HepG2 (cell line): ENCODE measurements around the gene CYP27B1. TPM values are rescaled to one million over a fixed set of nuclear protein-coding genes. Genes with fewer than 3 reads are reported as not detected.

Source experiments
- ATAC-seq: fragments of 200-7000 bp; cut with Tn5 transposase; 3 replicates; pipeline ENCODE4 v1.9.1; 2020; ENCODE audit warnings: mild to moderate bottlenecking, moderate library complexity
- BruUV-seq: library from RNA; stranded (reverse); fragments of 400-500 nt; replicated peaks from 2 replicates; lab custom pipeline; 2021; lab: Mats Ljungman, UMichigan
- CTCF ChIA-PET: fragments of 300-600 bp; formaldehyde crosslinking; extraction: SDS; loops from one replicate; lab custom pipeline; 2021; ENCODE audit warnings: low total read pairs, inconsistent platforms, low intra/inter-chr PET ratio; lab: Yijun Ruan, JAX
- POLR2A ChIA-PET: fragments of 350-600 bp; sonication (Branson Sonifier 250); formaldehyde crosslinking; loops from one replicate; lab custom pipeline; 2020; ENCODE audit warnings: antibody characterized with exemption, inconsistent platforms; lab: Yijun Ruan, JAX
- DNase-seq: peaks from one replicate; pipeline ENCODE4 v3.0.0-alpha.2; 2015; ENCODE audit warnings: low spot score
- FAIRE-seq: peaks from 3 replicates; lab custom pipeline; 2011; peaks lifted over from hg19 to GRCh38; lab: Jason Lieb, UNC
- H2AFZ ChIP-seq: one replicate; pipeline ENCODE4 v1.6.1; 2011; ENCODE audit warnings: low read length, inconsistent platforms
- H3K27ac ChIP-seq: fragments of 300-600 bp; 3 replicates; pipeline ENCODE4 v1.8.0; 2011; ENCODE audit warnings: mixed run types, mild to moderate bottlenecking, mixed read lengths, low read length, inconsistent platforms; ENCODE audit not compliant: insufficient read depth; ENCODE audit errors: extremely low read length
- H3K27me3 ChIP-seq, 2 experiments: fragments of 200-600 bp in 1 of 2; 2 replicates in 1 of 2; 3 replicates in 1 of 2; pipeline versions ENCODE4 v1.6.0 to v1.8.0; 2011; ENCODE audit warnings: low read length in 2 of 2, mild to moderate bottlenecking in 2 of 2, moderate library complexity in 2 of 2, inconsistent platforms in 1 of 2; ENCODE audit not compliant: insufficient read depth in 2 of 2, control insufficient read depth in 1 of 2
- H3K36me3 ChIP-seq, 2 experiments: fragments of 200-600 bp in 1 of 2; replicated peaks in 1 of 2; 2 replicates in 1 of 2; 3 replicates in 1 of 2; pipeline versions ENCODE4 v1.5.1 to v1.8.0; 2011; ENCODE audit warnings: low read length in 2 of 2, inconsistent platforms in 1 of 2; ENCODE audit not compliant: insufficient read depth in 2 of 2, control insufficient read depth in 1 of 2
- H3K4me1 ChIP-seq: 2 replicates; pipeline ENCODE4 v1.5.1; 2012; ENCODE audit warnings: low read length, inconsistent platforms; ENCODE audit not compliant: insufficient read depth
- H3K4me2 ChIP-seq: 2 replicates; pipeline ENCODE4 v1.6.0; 2011; ENCODE audit warnings: low read depth, low read length, inconsistent platforms
- H3K4me3 ChIP-seq, 3 experiments: fragments of 200-600 bp in 1 of 3; sonication (generic), shearing (Covaris generic) in 1 of 3; replicated peaks in 1 of 3; 2 replicates each; pipeline ENCODE4 v1.5.1; 2011 to 2016; ENCODE audit warnings: low read length in 3 of 3, inconsistent platforms in 2 of 3, low read depth in 2 of 3, mild to moderate bottlenecking in 2 of 3, control low read depth in 1 of 3, mixed read lengths in 1 of 3; ENCODE audit not compliant: insufficient read depth in 1 of 3
- H3K79me2 ChIP-seq: one replicate; pipeline ENCODE4 v1.6.1; 2011; ENCODE audit warnings: low read length, inconsistent platforms; ENCODE audit not compliant: insufficient read depth
- H3K9ac ChIP-seq: 2 replicates; pipeline ENCODE4 v1.6.0; 2011; ENCODE audit warnings: mild to moderate bottlenecking, low read depth, low read length, inconsistent platforms; ENCODE audit not compliant: insufficient read depth
- H3K9me3 ChIP-seq: 2 replicates; pipeline ENCODE4 v1.5.1; 2012; ENCODE audit warnings: mild to moderate bottlenecking, low read length
- H4K20me1 ChIP-seq: 2 replicates; pipeline ENCODE4 v1.6.0; 2011; ENCODE audit warnings: inconsistent platforms, mild to moderate bottlenecking, low read length, moderate library complexity; ENCODE audit not compliant: insufficient read depth
- ATF3 ChIP-seq: sonication (generic); formaldehyde crosslinking; IDR thresholded peaks from 2 replicates; pipeline ENCODE4 v1.4.0; 2020; ENCODE audit warnings: missing genetic modification reagents
- EHMT2 ChIP-seq: fragments of 200-600 bp; sonication (generic); IDR thresholded peaks from 2 replicates; pipeline ENCODE4 v1.7.0; 2017; ENCODE audit warnings: antibody characterized with exemption, low read depth, low read length, borderline replicate concordance
- MXD4 ChIP-seq: IDR thresholded peaks from 2 replicates; pipeline ENCODE4 v1.6.1; 2016; ENCODE audit warnings: mild to moderate bottlenecking, missing biosample characterization, missing genetic modification reagents
- RFXAP ChIP-seq: sonication (generic); formaldehyde crosslinking; IDR thresholded peaks from 2 replicates; pipeline ENCODE4 v1.4.0; 2020; ENCODE audit warnings: missing genetic modification reagents, borderline replicate concordance
- SKIL ChIP-seq: sonication (generic); formaldehyde crosslinking; IDR thresholded peaks from 2 replicates; pipeline ENCODE4 v1.8.0; 2022; ENCODE audit warnings: missing genetic modification reagents, mild to moderate bottlenecking, moderate library complexity, borderline replicate concordance
- ZNF232 ChIP-seq: sonication (generic); formaldehyde crosslinking; IDR thresholded peaks from 2 replicates; pipeline ENCODE4 v1.4.0; 2020; ENCODE audit warnings: missing genetic modification reagents, borderline replicate concordance
- ZNF432 ChIP-seq: sonication (generic); formaldehyde crosslinking; IDR thresholded peaks from 2 replicates; pipeline ENCODE4 v1.5.0; 2020; ENCODE audit warnings: missing genetic modification reagents, mild to moderate bottlenecking, borderline replicate concordance
- ZNF569 ChIP-seq: sonication (generic); formaldehyde crosslinking; IDR thresholded peaks from 2 replicates; pipeline ENCODE4 v1.5.0; 2020; ENCODE audit warnings: mild to moderate bottlenecking, missing genetic modification reagents, moderate library complexity, borderline replicate concordance
- WGBS: methylation state at CpG from one replicate; pipeline ENCODE4 v1.1.6; 2017; ENCODE audit warnings: low lambda C conversion rate; 5-methylcytosine and 5-hydroxymethylcytosine counted together
- in situ Hi-C: cut with HindIII; loops from 2 replicates; pipeline ENCODE4 v1.10.0; 2017; ENCODE audit warnings: low pct_unique_long_range_greater_than_20kb; ENCODE audit not compliant: extremely low pct_ligation_motif_present
- intact Hi-C: fragments of 100-400 bp; cut with micrococcal nuclease; formaldehyde crosslinking; loops from one replicate; pipeline ENCODE4 v1.10.0; 2022; ENCODE audit not compliant: unreplicated experiment
- polyA plus RNA-seq, 8 experiments: library from polyadenylated mRNA; depleted of rRNA in 3 of 8; stranded (reverse) in 7 of 8; unstranded in 1 of 8; fragments of >200 nt; fragmentation: Illumina TruSeq in 4 of 8; extraction: Trizol in 4 of 8; gene quantifications; 2 replicates each; pipeline versions ENCODE4 v1.2.1 to v1.2.3, GENCODE V29; 2011 to 2016; ENCODE audit warnings: low read depth in 4 of 8, missing spikeins in 1 of 8, mixed read lengths in 1 of 8; ENCODE audit not compliant: insufficient read depth in 1 of 8
- total RNA-seq, 5 experiments: library from RNA; depleted of rRNA; stranded (reverse); fragments of >200 nt; fragmentation: Illumina TruSeq; extraction: Trizol; gene quantifications; 2 replicates each; pipeline ENCODE4 v1.2.3, GENCODE V29; 2016; ENCODE audit warnings: low read depth in 1 of 5
- TF ChIP-seq, protein P1 (sequence below): IDR thresholded peaks from 2 replicates; pipeline ENCODE4 v1.6.1; 2016; ENCODE audit warnings: mild to moderate bottlenecking
- TF ChIP-seq, protein P2 (sequence below): sonication (generic); formaldehyde crosslinking; IDR thresholded peaks from 2 replicates; pipeline ENCODE4 v1.4.0; 2020; ENCODE audit warnings: missing genetic modification reagents

CYP27B1 gene
- total and polyA plus RNA-seq, 2 of the 13 experiments (the other 11 are each of a cell fraction or from before 2014, with no cell fraction given) = 2.3 to 3.0 TPM

- intact Hi-C loops = no loop called here
Measured at GRCh38 chr12:57809425-57809824, 42.5 kb upstream of the CYP27B1 start.

More at GRCh38 chr12:57809425-57809824, 42.5 kb upstream of the CYP27B1 start:
- Histone ChIP-seq H3K27me3 (no peaks in the 10 kb centered on the region), H3K27ac (no peak overlapping the region), H3K9ac (no peak overlapping the region), H3K9me3 (no peaks in the 10 kb centered on the region), H3K79me2 (no peaks in the 10 kb centered on the region), H3K36me3 (peaks cover 0 to 3% of the 10 kb centered on the region in 2 experiments; a peak in 2 of 5 replicates), H3K4me2 (no peak overlapping the region), H2AFZ (no peak overlapping the region), H4K20me1 (no peaks in the 10 kb centered on the region), H3K4me1 (peaks cover 24% of the 10 kb centered on the region), H3K4me3 (no peak overlapping the region)
- no peak for ATAC-seq
- no peak for TF ChIP-seq MXD4 (CRISPR knock-in tag)
- TF ChIP-seq EHMT2 = no peak
- no peak for TF ChIP-seq SKIL
- no peak for TF ChIP-seq RFXAP (CRISPR knock-in tag)
- TF ChIP-seq ATF3 (CRISPR knock-in tag) = no peak
- TF ChIP-seq ZNF232 (CRISPR knock-in tag) = no peak
- no peak for TF ChIP-seq ZNF432 (CRISPR knock-in tag)
- TF ChIP-seq, protein P1, sequence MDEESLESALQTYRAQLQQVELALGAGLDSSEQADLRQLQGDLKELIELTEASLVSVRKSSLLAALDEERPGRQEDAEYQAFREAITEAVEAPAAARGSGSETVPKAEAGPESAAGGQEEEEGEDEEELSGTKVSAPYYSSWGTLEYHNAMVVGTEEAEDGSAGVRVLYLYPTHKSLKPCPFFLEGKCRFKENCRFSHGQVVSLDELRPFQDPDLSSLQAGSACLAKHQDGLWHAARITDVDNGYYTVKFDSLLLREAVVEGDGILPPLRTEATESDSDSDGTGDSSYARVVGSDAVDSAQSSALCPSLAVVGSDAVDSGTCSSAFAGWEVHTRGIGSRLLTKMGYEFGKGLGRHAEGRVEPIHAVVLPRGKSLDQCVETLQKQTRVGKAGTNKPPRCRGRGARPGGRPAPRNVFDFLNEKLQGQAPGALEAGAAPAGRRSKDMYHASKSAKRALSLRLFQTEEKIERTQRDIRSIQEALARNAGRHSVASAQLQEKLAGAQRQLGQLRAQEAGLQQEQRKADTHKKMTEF (CRISPR knock-in tag) = no peak
- TF ChIP-seq ZNF569 = no peak
- TF ChIP-seq, protein P2, sequence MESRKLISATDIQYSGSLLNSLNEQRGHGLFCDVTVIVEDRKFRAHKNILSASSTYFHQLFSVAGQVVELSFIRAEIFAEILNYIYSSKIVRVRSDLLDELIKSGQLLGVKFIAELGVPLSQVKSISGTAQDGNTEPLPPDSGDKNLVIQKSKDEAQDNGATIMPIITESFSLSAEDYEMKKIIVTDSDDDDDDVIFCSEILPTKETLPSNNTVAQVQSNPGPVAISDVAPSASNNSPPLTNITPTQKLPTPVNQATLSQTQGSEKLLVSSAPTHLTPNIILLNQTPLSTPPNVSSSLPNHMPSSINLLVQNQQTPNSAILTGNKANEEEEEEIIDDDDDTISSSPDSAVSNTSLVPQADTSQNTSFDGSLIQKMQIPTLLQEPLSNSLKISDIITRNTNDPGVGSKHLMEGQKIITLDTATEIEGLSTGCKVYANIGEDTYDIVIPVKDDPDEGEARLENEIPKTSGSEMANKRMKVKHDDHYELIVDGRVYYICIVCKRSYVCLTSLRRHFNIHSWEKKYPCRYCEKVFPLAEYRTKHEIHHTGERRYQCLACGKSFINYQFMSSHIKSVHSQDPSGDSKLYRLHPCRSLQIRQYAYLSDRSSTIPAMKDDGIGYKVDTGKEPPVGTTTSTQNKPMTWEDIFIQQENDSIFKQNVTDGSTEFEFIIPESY = no peak
- FAIRE-seq = no peak
- POLR2A ChIA-PET = no interaction called here
- BruUV-seq = no TSS peak
- DNase-seq = no peak
- CTCF ChIA-PET = no interaction called here
- in situ Hi-C loops = no loop called here
- WGBS = 97% methylated on average over 3 of the region's 3 CpGs
